ENCODE results near the gene NPS. TPM values are rescaled to one million over a fixed set of nuclear protein-coding genes. Genes with fewer than 3 reads are reported as not detected.

NPS gene
- total RNA-seq, 1 donor from 2014 or later: not detected

- H3K36me3 Mint-ChIP-seq: no peaks in the 10 kb centered on the region
- no peak for DNase-seq (ENCODE audit: low spot score in 2 of 2, unreplicated experiment in 2 of 2)
- no peaks in the 10 kb centered on the region for H3K9me3 Mint-ChIP-seq
- no peaks in the 10 kb centered on the region for H3K4me1 Mint-ChIP-seq
- H3K27me3 Mint-ChIP-seq (ENCODE audit: low read depth): peaks cover 51% of the 10 kb centered on the region
- TF ChIP-seq, protein P1, sequence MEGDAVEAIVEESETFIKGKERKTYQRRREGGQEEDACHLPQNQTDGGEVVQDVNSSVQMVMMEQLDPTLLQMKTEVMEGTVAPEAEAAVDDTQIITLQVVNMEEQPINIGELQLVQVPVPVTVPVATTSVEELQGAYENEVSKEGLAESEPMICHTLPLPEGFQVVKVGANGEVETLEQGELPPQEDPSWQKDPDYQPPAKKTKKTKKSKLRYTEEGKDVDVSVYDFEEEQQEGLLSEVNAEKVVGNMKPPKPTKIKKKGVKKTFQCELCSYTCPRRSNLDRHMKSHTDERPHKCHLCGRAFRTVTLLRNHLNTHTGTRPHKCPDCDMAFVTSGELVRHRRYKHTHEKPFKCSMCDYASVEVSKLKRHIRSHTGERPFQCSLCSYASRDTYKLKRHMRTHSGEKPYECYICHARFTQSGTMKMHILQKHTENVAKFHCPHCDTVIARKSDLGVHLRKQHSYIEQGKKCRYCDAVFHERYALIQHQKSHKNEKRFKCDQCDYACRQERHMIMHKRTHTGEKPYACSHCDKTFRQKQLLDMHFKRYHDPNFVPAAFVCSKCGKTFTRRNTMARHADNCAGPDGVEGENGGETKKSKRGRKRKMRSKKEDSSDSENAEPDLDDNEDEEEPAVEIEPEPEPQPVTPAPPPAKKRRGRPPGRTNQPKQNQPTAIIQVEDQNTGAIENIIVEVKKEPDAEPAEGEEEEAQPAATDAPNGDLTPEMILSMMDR (IDR thresholded peaks at IDR 0.05; ENCODE audit: unreplicated experiment): no peak
- H3K27ac Mint-ChIP-seq: no peak overlapping the region
- H3K4me3 Mint-ChIP-seq: no peak overlapping the region
Measured at GRCh38 chr10:127553417-127553816, 4.3 kb downstream of the NPS start.

GRCh38 chr10:127556916-127557315 lies 7.8 kb downstream of the NPS start:
- Mint-ChIP-seq H3K27ac (no peak overlapping the region), H3K4me1 (no peaks in the 10 kb centered on the region), H3K4me3 (no peak overlapping the region), H3K27me3 (ENCODE audit: low read depth) (peaks cover 44% of the 10 kb centered on the region), H3K9me3 (no peaks in the 10 kb centered on the region), H3K36me3 (no peaks in the 10 kb centered on the region)
- DNase-seq (ENCODE audit: low spot score in 2 of 2, unreplicated experiment in 2 of 2): peak; percentile 40 to 67
- TF ChIP-seq, protein P1 (IDR thresholded peaks at IDR 0.05; ENCODE audit: unreplicated experiment): no peak

DNA sequence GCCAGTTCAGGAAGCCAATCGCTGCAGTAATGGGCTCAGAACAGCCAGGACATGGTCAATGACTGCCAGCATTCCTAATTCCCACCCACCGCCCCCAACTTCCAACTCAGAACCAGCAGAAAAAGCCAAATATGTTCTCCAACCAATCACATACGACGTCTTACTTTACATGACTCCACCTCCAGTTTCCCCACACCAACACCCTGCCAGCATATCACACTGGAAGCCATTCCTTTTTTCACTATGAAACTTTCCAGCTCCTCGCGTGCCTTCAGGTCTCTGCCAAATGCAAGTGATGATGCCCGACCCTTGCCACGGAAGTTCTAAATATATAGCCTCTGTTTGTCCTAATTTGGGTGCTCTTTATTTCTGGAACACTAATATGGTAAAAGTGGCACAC lies 12.5 kb downstream of the NPS start:
- DNase-seq (ENCODE audit: low spot score in 2 of 2, unreplicated experiment in 2 of 2): no peak
- H3K27ac Mint-ChIP-seq: no peak overlapping the region
- no peaks in the 10 kb centered on the region for H3K4me1 Mint-ChIP-seq
- H3K36me3 Mint-ChIP-seq: no peaks in the 10 kb centered on the region
- H3K4me3 Mint-ChIP-seq: no peak overlapping the region
- peaks cover 34% of the 10 kb centered on the region for H3K27me3 Mint-ChIP-seq (ENCODE audit: low read depth)
- H3K9me3 Mint-ChIP-seq: no peaks in the 10 kb centered on the region
- TF ChIP-seq, protein P1 (IDR thresholded peaks at IDR 0.05; ENCODE audit: unreplicated experiment): no peak

DNA sequence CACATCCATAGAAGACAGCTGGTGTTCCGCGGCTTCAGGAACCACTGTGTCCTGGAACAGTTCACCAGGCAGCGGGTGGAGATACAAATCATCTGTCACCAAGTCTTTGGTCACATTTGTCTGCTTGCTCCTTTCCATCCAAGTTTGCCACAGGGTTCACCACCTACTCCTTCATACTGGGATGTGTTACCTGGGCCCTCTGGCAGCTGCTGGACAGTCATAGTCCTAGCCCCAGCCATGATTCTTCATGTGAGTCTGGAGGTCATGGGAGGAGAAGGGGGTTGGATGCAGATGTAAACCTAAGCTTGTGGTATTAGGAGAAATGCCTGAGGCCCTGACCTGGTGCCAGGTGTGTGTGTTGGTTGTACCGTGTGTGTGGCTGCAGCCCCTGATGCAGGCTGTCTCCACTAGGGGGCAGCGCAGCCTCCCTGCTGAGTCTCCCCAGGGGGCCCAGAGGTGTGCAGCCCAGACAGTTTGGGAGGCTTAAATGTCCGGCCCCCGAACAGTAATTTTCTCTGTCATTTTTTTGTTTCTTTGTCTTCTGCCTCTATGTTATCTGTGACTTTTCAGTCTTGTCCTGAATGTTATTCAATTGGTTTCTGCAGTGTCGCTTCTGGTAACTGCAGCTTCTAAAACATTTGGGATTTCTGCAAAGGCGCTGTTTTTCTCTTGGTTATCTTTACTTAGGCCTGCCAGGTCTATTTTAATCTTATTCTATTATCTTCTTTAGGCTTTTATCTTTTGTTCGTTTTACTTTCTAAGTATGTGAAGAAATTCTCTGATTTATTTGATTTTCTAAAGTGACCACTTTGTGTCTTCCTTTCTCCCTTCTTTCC lies 14.8 kb downstream of the NPS start:
- Mint-ChIP-seq H3K27me3 (ENCODE audit: low read depth) (peaks cover 44% of the 10 kb centered on the region), H3K4me3 (no peak overlapping the region), H3K9me3 (no peaks in the 10 kb centered on the region), H3K36me3 (no peaks in the 10 kb centered on the region), H3K27ac (no peak overlapping the region), H3K4me1 (no peaks in the 10 kb centered on the region)
- TF ChIP-seq, protein P1 (IDR thresholded peaks at IDR 0.05; ENCODE audit: unreplicated experiment): peak; percentile 52
- DNase-seq (ENCODE audit: low spot score in 2 of 2, unreplicated experiment in 2 of 2): no peak

GRCh38 chr10:127564644-127565043 lies 15.5 kb downstream of the NPS start:
- Mint-ChIP-seq H3K4me1 (no peaks in the 10 kb centered on the region), H3K27ac (no peak overlapping the region), H3K9me3 (no peaks in the 10 kb centered on the region), H3K36me3 (no peaks in the 10 kb centered on the region), H3K27me3 (ENCODE audit: low read depth) (peaks cover 49% of the 10 kb centered on the region), H3K4me3 (no peak overlapping the region)
- TF ChIP-seq, protein P1 (IDR thresholded peaks at IDR 0.05; ENCODE audit: unreplicated experiment): no peak
- DNase-seq (ENCODE audit: low spot score in 2 of 2, unreplicated experiment in 2 of 2): no peak
